ENCODE measurements around the gene SDHAF3. TPM values are rescaled to one million over a fixed set of nuclear protein-coding genes. Genes with fewer than 3 reads are reported as not detected.

SDHAF3 gene
- total and polyA plus RNA-seq, 2 donors (not counting 3 experiments of a cell fraction or from before 2014, with no cell fraction given), result 1.7 to 5.2 TPM

- no peak for DNase-seq (ENCODE audit: low read depth, low spot score)
- H3K36me3 ChIP-seq (ENCODE audit: control insufficient read depth in 2 of 2, extremely low read depth in 1 of 2, insufficient read depth in 2 of 2, low read length in 2 of 2), result no peaks in the 10 kb centered on the region
- CTCF ChIA-PET, result no interaction called here
These were observed 98.1 kb downstream of the SDHAF3 start for GRCh38 chr7:97215556-97215955.

More at GRCh38 chr7:97215556-97215955, 98.1 kb downstream of the SDHAF3 start:
- no peaks in the 10 kb centered on the region for H3K27me3 ChIP-seq (ENCODE audit: control insufficient read depth in 2 of 2, insufficient read depth in 2 of 2, low read length in 2 of 2)
- no peaks in the 10 kb centered on the region for H3K9me3 ChIP-seq (replicated peaks; ENCODE audit: control insufficient read depth, insufficient read depth, low read length)
- POLR2A ChIA-PET, result no interaction called here
- no peaks in the 10 kb centered on the region for H3K79me2 ChIP-seq (ENCODE audit: control insufficient read depth, insufficient read depth, low read length)
- dilution Hi-C loops (cut with MboI; ENCODE audit: extremely low pct_ligation_motif_present, low sequenced_read_pairs), result no loop called here
- H3K27ac ChIP-seq (ENCODE audit: insufficient read depth, low read depth, low read length), result no peak overlapping the region
- no TSS peak for BruUV-seq (replicated peaks)
- no peaks in the 10 kb centered on the region for H3K4me1 ChIP-seq (ENCODE audit: control insufficient read depth, extremely low read depth, insufficient read depth, low read length)
- FAIRE-seq, result no peak
- TF ChIP-seq POLR2A (IDR thresholded peaks at IDR 0.05; ENCODE audit: low read depth, low read length) (no peak), EZH2 (IDR thresholded peaks at IDR 0.05; ENCODE audit: borderline replicate concordance, low read depth, low read length, severe bottlenecking) (no peak), FOS (IDR thresholded peaks at IDR 0.05; ENCODE audit: borderline replicate concordance, insufficient read depth, low read length) (no peak), JUN (IDR thresholded peaks at IDR 0.05; ENCODE audit: borderline replicate concordance, insufficient read depth, insufficient read length, low read depth) (no peak), MYC (IDR thresholded peaks at IDR 0.05; ENCODE audit: low read depth, low read length) (no peak), CTCF (IDR thresholded peaks at IDR 0.05; ENCODE audit: extremely low read depth in 1 of 2, insufficient read depth in 1 of 2, low read depth in 1 of 2, low read length in 2 of 2) (no peak), MAX (IDR thresholded peaks at IDR 0.05; ENCODE audit: insufficient read depth, insufficient read length) (no peak), POLR2AphosphoS5 (IDR thresholded peaks at IDR 0.05; ENCODE audit: insufficient read depth, low read depth, low read length) (no peak), GATA2 (IDR thresholded peaks at IDR 0.05; ENCODE audit: insufficient read depth, insufficient read length, low read depth, low read length) (no peak)
- no peaks in the 10 kb centered on the region for H4K20me1 ChIP-seq (replicated peaks; ENCODE audit: control insufficient read depth, extremely low read depth, insufficient read depth, low read length)
- no peak overlapping the region for H3K9ac ChIP-seq (replicated peaks; ENCODE audit: extremely low read depth, insufficient read depth, low read length)
- intact Hi-C loops (cut with micrococcal nuclease), result no loop called here
- H2AFZ ChIP-seq (ENCODE audit: low read depth, low read length), result no peak overlapping the region
- H3K9me1 ChIP-seq (replicated peaks; ENCODE audit: control insufficient read depth, extremely low read depth, insufficient read depth, low read length), result no peaks in the 10 kb centered on the region
- no peak overlapping the region for H3K4me2 ChIP-seq (ENCODE audit: insufficient read depth, low read length)
- no peak overlapping the region for H3K4me3 ChIP-seq (replicated peaks in 1 of 3; ENCODE audit: insufficient read depth in 1 of 3, low read depth in 1 of 3, low read length in 3 of 3)

All from endothelial cell of umbilical vein (primary cell).